SK-N-SH treated with all-trans-retinoic acid at 6 μM for 48 hours (cell line): ENCODE data around the gene NLRP7.

Experiments
- GLIS3 ChIP-seq: fragments of 250-450 bp; sonication (Bioruptor Pico); IDR thresholded peaks from 2 replicates; pipeline ENCODE4 v1.5.0; 2020; ENCODE audit warnings: mild to moderate bottlenecking, moderate library complexity
- OSR1 ChIP-seq: fragments of 250-450 bp; sonication (Bioruptor Pico); IDR thresholded peaks from 2 replicates; pipeline ENCODE4 v1.8.0; 2022; ENCODE audit warnings: moderate library complexity, mild to moderate bottlenecking, inconsistent platforms
- TOX ChIP-seq: fragments of 250-450 bp; sonication (Bioruptor Pico); IDR thresholded peaks from 2 replicates; pipeline ENCODE4 v1.8.0; 2021; ENCODE audit warnings: mild to moderate bottlenecking, moderate library complexity, borderline replicate concordance
- ZC3H10 ChIP-seq: fragments of 250-450 bp; sonication (Bioruptor Pico); IDR thresholded peaks from 2 replicates; pipeline ENCODE4 v1.5.1; 2021; ENCODE audit warnings: mild to moderate bottlenecking, moderate library complexity
- ZFP3 ChIP-seq: fragments of 250-450 bp; sonication (Bioruptor Pico); IDR thresholded peaks from 2 replicates; pipeline ENCODE4 v1.5.0; 2020; ENCODE audit warnings: mild to moderate bottlenecking, moderate library complexity
- ZFP30 ChIP-seq: fragments of 450-650 bp; formaldehyde crosslinking; IDR thresholded peaks from 2 replicates; pipeline ENCODE4 v1.5.0; 2022; ENCODE audit warnings: mild to moderate bottlenecking, moderate library complexity
- TF ChIP-seq, protein P1 (sequence below): fragments of 250-450 bp; sonication (Bioruptor Pico); IDR thresholded peaks from 2 replicates; pipeline ENCODE4 v1.5.1; 2020; ENCODE audit warnings: low read depth, mild to moderate bottlenecking, moderate library complexity
- TF ChIP-seq, protein P2 (sequence below): fragments of 250-450 bp; sonication (Bioruptor Pico); IDR thresholded peaks from 2 replicates; pipeline ENCODE4 v1.8.0; 2020; ENCODE audit warnings: mild to moderate bottlenecking, moderate library complexity, borderline replicate concordance
- TF ChIP-seq, protein P3 (sequence below): fragments of 250-450 bp; sonication (Bioruptor Pico); IDR thresholded peaks from 2 replicates; pipeline ENCODE4 v1.8.0; 2021; ENCODE audit warnings: low read depth, mild to moderate bottlenecking, moderate library complexity, borderline replicate concordance
- TF ChIP-seq, protein P4 (sequence below): fragments of 250-450 bp; sonication (Bioruptor Pico); IDR thresholded peaks from 2 replicates; pipeline ENCODE4 v1.5.1; 2021; ENCODE audit warnings: mild to moderate bottlenecking, moderate library complexity

DNA sequence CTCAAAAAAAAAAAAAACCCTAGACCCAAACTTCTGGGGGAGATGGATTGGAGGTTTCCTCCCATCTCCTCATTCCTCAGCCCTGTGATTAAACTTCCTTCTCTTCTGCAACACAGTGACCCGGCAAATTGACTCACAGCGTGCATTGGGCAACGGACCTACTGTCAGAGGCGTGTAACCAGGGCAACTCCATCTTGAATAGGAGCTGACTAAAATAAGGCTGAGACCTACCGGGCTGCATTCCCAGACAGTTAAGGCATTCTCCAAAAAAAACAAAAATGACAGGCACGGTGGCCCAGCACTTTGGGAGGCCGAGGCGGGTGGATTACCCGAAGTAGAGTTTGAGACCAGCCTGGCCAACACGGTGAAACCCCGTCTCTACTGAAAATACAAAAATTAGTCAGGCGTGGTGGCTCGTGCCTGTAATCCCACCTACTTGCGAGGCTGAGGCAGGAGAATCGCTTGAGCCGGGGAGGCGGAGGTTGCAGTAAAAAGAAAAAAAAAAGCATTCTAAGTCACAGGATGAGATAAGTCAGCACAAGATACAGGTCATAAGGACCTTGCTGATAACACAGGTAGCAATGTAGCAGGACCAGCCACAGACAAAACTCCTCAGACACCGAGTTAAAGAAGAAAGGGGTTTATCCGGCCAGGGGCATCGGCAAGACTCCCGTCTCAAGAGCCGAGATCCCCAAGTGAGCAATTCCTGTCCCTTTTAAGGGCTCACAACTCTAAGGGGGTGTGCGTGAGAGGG is 5.4 kb upstream of the NLRP7 start:
- TF ChIP-seq, protein P1, sequence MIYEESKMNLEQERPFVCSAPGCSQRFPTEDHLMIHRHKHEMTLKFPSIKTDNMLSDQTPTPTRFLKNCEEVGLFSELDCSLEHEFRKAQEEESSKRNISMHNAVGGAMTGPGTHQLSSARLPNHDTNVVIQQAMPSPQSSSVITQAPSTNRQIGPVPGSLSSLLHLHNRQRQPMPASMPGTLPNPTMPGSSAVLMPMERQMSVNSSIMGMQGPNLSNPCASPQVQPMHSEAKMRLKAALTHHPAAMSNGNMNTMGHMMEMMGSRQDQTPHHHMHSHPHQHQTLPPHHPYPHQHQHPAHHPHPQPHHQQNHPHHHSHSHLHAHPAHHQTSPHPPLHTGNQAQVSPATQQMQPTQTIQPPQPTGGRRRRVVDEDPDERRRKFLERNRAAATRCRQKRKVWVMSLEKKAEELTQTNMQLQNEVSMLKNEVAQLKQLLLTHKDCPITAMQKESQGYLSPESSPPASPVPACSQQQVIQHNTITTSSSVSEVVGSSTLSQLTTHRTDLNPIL (CRISPR knock-in tag): no peak
- TF ChIP-seq, protein P2, sequence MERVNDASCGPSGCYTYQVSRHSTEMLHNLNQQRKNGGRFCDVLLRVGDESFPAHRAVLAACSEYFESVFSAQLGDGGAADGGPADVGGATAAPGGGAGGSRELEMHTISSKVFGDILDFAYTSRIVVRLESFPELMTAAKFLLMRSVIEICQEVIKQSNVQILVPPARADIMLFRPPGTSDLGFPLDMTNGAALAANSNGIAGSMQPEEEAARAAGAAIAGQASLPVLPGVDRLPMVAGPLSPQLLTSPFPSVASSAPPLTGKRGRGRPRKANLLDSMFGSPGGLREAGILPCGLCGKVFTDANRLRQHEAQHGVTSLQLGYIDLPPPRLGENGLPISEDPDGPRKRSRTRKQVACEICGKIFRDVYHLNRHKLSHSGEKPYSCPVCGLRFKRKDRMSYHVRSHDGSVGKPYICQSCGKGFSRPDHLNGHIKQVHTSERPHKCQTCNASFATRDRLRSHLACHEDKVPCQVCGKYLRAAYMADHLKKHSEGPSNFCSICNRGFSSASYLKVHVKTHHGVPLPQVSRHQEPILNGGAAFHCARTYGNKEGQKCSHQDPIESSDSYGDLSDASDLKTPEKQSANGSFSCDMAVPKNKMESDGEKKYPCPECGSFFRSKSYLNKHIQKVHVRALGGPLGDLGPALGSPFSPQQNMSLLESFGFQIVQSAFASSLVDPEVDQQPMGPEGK (CRISPR knock-in tag): no peak
- TF ChIP-seq ZFP3 (no peak), OSR1 (CRISPR knock-in tag) (no peak), ZC3H10 (CRISPR knock-in tag) (no peak), TOX (CRISPR knock-in tag) (no peak), GLIS3 (CRISPR knock-in tag) (no peak), ZFP30 (CRISPR knock-in tag) (no peak)
- TF ChIP-seq, protein P3, sequence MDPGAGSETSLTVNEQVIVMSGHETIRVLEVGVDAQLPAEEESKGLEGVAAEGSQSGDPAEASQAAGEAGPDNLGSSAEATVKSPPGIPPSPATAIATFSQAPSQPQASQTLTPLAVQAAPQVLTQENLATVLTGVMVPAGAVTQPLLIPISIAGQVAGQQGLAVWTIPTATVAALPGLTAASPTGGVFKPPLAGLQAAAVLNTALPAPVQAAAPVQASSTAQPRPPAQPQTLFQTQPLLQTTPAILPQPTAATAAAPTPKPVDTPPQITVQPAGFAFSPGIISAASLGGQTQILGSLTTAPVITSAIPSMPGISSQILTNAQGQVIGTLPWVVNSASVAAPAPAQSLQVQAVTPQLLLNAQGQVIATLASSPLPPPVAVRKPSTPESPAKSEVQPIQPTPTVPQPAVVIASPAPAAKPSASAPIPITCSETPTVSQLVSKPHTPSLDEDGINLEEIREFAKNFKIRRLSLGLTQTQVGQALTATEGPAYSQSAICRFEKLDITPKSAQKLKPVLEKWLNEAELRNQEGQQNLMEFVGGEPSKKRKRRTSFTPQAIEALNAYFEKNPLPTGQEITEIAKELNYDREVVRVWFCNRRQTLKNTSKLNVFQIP (CRISPR knock-in tag): no peak
- TF ChIP-seq, protein P4, sequence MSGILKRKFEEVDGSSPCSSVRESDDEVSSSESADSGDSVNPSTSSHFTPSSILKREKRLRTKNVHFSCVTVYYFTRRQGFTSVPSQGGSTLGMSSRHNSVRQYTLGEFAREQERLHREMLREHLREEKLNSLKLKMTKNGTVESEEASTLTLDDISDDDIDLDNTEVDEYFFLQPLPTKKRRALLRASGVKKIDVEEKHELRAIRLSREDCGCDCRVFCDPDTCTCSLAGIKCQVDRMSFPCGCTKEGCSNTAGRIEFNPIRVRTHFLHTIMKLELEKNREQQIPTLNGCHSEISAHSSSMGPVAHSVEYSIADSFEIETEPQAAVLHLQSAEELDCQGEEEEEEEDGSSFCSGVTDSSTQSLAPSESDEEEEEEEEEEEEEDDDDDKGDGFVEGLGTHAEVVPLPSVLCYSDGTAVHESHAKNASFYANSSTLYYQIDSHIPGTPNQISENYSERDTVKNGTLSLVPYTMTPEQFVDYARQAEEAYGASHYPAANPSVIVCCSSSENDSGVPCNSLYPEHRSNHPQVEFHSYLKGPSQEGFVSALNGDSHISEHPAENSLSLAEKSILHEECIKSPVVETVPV (CRISPR knock-in tag): no peak
